RPMI7951 (cell line): ENCODE results near the gene SPPL3. TPM values are rescaled to one million over a fixed set of nuclear protein-coding genes. Genes with fewer than 3 reads are reported as not detected.
"Not testable (repeated sequence)": the region's sequence is repeated elsewhere in the genome, so short reads cannot be mapped to it uniquely, and the experiment has no call there.

Experiments used
- DNase-seq: peaks from one replicate; pipeline ENCODE4 v3.0.0-alpha.2; 2012; ENCODE audit warnings: low read depth
- total RNA-seq: library from RNA; depleted of rRNA; stranded (reverse); fragments of >200 nt; shearing (Covaris generic); gene quantifications from 2 replicates; pipeline ENCODE4 v1.2.3, GENCODE V29; 2014

SPPL3 gene
- total RNA-seq, 1 experiment from 2014 or later = 8.4 TPM

GRCh38 chr12:120921637-120922036 lies 17.5 kb upstream of the SPPL3 start:
- no peak for DNase-seq

- no peak for DNase-seq
Measured at GRCh38 chr12:120920178-120920577, 16.0 kb upstream of the SPPL3 start.

- no peak for DNase-seq
Measured at GRCh38 chr12:120917748-120918147, 13.6 kb upstream of the SPPL3 start.

- DNase-seq = no peak
Measured at GRCh38 chr12:120916561-120916960, 12.4 kb upstream of the SPPL3 start.

- DNase-seq = no peak
Measured at GRCh38 chr12:120914794-120915193, 10.6 kb upstream of the SPPL3 start.

- no peak for DNase-seq
Measured at GRCh38 chr12:120909633-120910298, 5.6 kb upstream of the SPPL3 start.

- no peak for DNase-seq
Measured at GRCh38 chr12:120905856-120906384, 1.8 kb upstream of the SPPL3 start.

- peak; percentile 25 for DNase-seq
Measured at GRCh38 chr12:120903412-120904196, 554 bp downstream of the SPPL3 start.

GRCh38 chr12:120902846-120903411 lies 1.2 kb downstream of the SPPL3 start:
- no peak for DNase-seq

- no peak for DNase-seq
Measured at GRCh38 chr12:120901818-120902217, 2.3 kb downstream of the SPPL3 start.

- not testable (repeated sequence) for DNase-seq
Measured at GRCh38 chr12:120901101-120901500, 3.1 kb downstream of the SPPL3 start.

GRCh38 chr12:120895532-120895931 lies 8.6 kb downstream of the SPPL3 start:
- no peak for DNase-seq

GRCh38 chr12:120892265-120892664 lies 11.9 kb downstream of the SPPL3 start:
- no peak for DNase-seq

GRCh38 chr12:120890963-120891362 lies 13.2 kb downstream of the SPPL3 start:
- no peak for DNase-seq

GRCh38 chr12:120887253-120888043 lies 16.7 kb downstream of the SPPL3 start:
- DNase-seq = no peak

- DNase-seq = no peak
Measured at GRCh38 chr12:120886199-120887018, 17.7 kb downstream of the SPPL3 start.

GRCh38 chr12:120885521-120885920 lies 18.6 kb downstream of the SPPL3 start:
- no peak for DNase-seq

GRCh38 chr12:120884644-120885043 lies 19.5 kb downstream of the SPPL3 start:
- no peak for DNase-seq

GRCh38 chr12:120882055-120882555 lies 22.1 kb downstream of the SPPL3 start:
- no peak for DNase-seq

GRCh38 chr12:120879718-120880300 lies 24.3 kb downstream of the SPPL3 start:
- DNase-seq = no peak
